Small intestine (tissue), 7 donors: ENCODE data around the gene BTBD7. TPM values are rescaled to one million over a fixed set of nuclear protein-coding genes. Genes with fewer than 3 reads are reported as not detected.

Experiments
- DNase-seq, 2 donors: peaks; one replicate each; pipeline versions ENCODE4 v3.0.0 to v3.0.0-alpha.2; 2013
- FAIRE-seq: peaks from 2 replicates; lab custom pipeline; 2012; peaks lifted over from hg19 to GRCh38; lab: Jason Lieb, UNC
- H3K27ac ChIP-seq, 3 donors: one replicate each; pipeline ENCODE4 v1.5.1; 2013; ENCODE audit warnings: low read length in 2 of 3, mild to moderate bottlenecking in 2 of 3, control low read depth in 1 of 3, inconsistent platforms in 1 of 3, low read depth in 1 of 3, moderate library complexity in 1 of 3
- H3K27me3 ChIP-seq, 3 donors: one replicate each; pipeline ENCODE4 v1.6.1; 2013; ENCODE audit warnings: low read length in 3 of 3, inconsistent platforms in 1 of 3; ENCODE audit not compliant: control insufficient read depth in 3 of 3, insufficient read depth in 3 of 3
- H3K36me3 ChIP-seq, 3 donors: one replicate each; pipeline ENCODE4 v1.6.1; 2013; ENCODE audit warnings: low read length in 3 of 3, inconsistent platforms in 1 of 3, low read depth in 1 of 3, mild to moderate bottlenecking in 1 of 3, moderate library complexity in 1 of 3; ENCODE audit not compliant: control insufficient read depth in 3 of 3, insufficient read depth in 2 of 3
- H3K4me1 ChIP-seq, 3 donors: one replicate each; pipeline ENCODE4 v1.6.1; 2013; ENCODE audit warnings: low read length in 2 of 3, inconsistent platforms in 1 of 3, low read depth in 1 of 3, mild to moderate bottlenecking in 1 of 3, moderate library complexity in 1 of 3; ENCODE audit not compliant: control insufficient read depth in 3 of 3, insufficient read depth in 2 of 3
- H3K4me3 ChIP-seq, 3 donors: one replicate each; pipeline ENCODE4 v1.5.1; 2013; ENCODE audit warnings: low read length in 3 of 3, control low read depth in 1 of 3, inconsistent platforms in 1 of 3, low read depth in 1 of 3, mild to moderate bottlenecking in 1 of 3, moderate library complexity in 1 of 3
- H3K9me3 ChIP-seq, 2 donors: one replicate each; pipeline ENCODE4 v1.6.1; 2013; ENCODE audit warnings: low read depth in 1 of 2, low read length in 1 of 2; ENCODE audit not compliant: control insufficient read depth in 2 of 2, insufficient read depth in 1 of 2
- WGBS, 3 donors: extraction: QIAGEN DNeasy Blood & Tissue Kit; methylation state at CpG; one replicate each; pipeline ENCODE4 v1.1.7; 2013; 5-methylcytosine and 5-hydroxymethylcytosine counted together
- polyA plus RNA-seq, 4 donors: library from polyadenylated mRNA; stranded (reverse) in 3 of 4; unstranded in 1 of 4; fragments of 200-250 nt in 3 of 4; fragments of 120-200 nt in 1 of 4; gene quantifications; one replicate each; pipeline versions ENCODE4 v1.2.1 to v1.2.3, GENCODE V29; 2013
- donor health status: healthy with polysubstance abuse.
- donor health status: control.
- donor health status: control.
- donor health status: Bipolar disorder and iron deficiency.
- donor health status: healthy.

The BTBD7 gene
- polyA plus RNA-seq, 4 donors = 9.5 to 40.2 (median 9.9) TPM

DNA sequence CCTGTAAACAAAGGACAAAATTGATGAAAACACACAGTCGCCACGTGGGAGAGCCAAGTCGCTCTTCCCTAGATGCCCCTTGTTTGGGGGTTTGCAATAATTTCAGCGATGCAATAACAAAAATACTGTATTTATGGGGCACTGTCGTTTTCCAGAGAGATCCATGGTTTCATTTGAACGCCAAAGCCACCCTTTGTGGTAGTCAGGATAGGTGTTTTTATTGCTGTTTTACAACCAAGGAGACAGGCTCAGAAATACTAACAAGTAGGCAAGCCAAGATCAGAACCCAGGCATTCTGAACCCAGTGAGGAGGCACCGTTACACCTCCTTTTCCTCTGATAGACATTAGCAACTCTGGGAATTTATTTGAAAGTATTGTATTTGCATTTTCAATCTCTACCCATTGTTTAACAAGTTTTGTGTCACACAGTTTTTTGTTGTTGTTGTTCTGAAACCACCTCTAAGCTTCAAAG lies 831 bp upstream of the BTBD7 start:
- DNase-seq (peak in 1 of 2 donors; percentile 7), FAIRE-seq (no peak)
- Histone ChIP-seq H3K36me3 (peaks cover 0 to 3% (median 0%) of the 10 kb centered on the region in 3 donors), H3K27me3 (no peaks in the 10 kb centered on the region), H3K27ac (peak overlapping the region in 2 of 3 donors; percentile 75 to 99), H3K4me1 (peaks cover 0 to 20% (median 6%) of the 10 kb centered on the region in 3 donors), H3K9me3 (peaks cover 0 to 13% of the 10 kb centered on the region in 2 donors), H3K4me3 (peak overlapping the region; percentile 32 to 56 (median 52))
- WGBS, 3 donors = 3 to 8% (median 6%) methylated on average over 7 of the region's 7 CpGs

DNA sequence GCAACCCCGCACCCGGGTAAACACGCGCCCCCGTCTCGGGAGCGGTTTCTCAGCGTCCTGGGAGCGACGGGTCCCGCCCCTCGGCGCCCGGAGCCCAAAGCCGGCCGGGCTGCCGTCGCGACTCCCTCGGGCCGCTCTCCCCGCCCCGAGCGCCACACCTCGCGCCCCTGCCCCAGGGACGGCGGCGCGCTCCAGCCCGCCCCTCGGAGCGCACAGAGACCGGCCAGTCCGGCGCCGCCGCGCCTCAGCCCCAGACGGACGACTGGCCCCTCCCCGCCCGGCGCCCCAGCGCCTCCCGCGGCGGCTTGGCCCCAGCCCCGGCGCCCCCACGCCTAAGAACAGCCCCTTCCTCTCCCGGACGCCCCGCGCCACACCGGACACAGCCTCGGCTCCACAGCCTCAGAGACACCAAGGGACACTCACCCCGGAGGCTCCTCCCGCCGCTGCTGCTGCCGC lies 411 bp downstream of the BTBD7 start:
- DNase-seq (peak; percentile 57 to 80), FAIRE-seq (no peak)
- H3K36me3 ChIP-seq = peaks cover 0 to 5% (median 0%) of the 10 kb centered on the region in 3 donors
- H3K4me3 ChIP-seq = peak overlapping the region; percentile 64 to 97 (median 94)
- H3K27me3 ChIP-seq = no peaks in the 10 kb centered on the region
- H3K9me3 ChIP-seq = peaks cover 0 to 7% of the 10 kb centered on the region in 2 donors
- H3K4me1 ChIP-seq = peaks cover 0 to 20% (median 6%) of the 10 kb centered on the region in 3 donors
- peak overlapping the region; percentile 86 to 99 (median 99) for H3K27ac ChIP-seq
- WGBS, 3 donors = 0 to 1% (median 1%) methylated on average over 24 to 61 of the region's 61 CpGs

DNA sequence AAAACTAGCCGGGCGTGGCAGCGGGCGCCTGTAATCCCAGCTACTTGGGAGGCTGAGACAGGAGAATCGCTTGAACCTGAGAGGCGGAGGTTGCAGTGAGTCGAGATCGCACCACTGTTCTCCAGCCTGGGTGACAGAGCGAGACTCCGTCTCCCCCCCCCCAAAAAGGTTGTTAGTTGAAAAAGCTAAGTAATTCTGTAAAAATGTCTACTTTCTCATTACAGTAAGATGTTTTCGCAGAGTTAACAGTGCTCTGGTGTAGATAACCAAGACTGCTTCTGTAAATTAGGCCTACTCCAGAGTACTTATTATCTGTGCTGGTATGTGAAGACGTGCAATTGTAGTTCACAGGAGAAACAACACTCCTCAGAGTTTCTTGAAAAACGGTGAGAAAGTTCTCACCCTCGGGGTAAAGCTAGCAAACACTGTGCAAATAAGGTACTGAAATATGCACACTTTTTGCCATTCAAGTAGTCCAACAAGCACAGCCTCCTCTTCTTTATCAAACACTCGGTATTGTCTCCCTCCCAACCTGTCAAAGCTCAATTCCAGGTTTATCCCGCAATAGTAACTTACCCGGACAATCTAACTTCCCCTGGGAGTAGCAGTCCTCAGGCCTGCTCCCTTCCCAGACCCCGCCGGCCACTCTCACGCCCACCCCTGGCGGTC lies 974 bp downstream of the BTBD7 start:
- Histone ChIP-seq H3K4me3 (peak overlapping the region; percentile 64 to 97 (median 94)), H3K27me3 (no peaks in the 10 kb centered on the region), H3K4me1 (peaks cover 0 to 20% (median 6%) of the 10 kb centered on the region in 3 donors), H3K36me3 (peaks cover 0 to 3% (median 0%) of the 10 kb centered on the region in 3 donors), H3K27ac (peak overlapping the region; percentile 77 to 99 (median 99)), H3K9me3 (peaks cover 0 to 2% of the 10 kb centered on the region in 2 donors)
- DNase-seq (peak in 1 of 2 donors; percentile 23), FAIRE-seq (no peak)
- WGBS, 3 donors = 6 to 25% (median 13%) methylated on average over 21 of the region's 21 CpGs

DNA sequence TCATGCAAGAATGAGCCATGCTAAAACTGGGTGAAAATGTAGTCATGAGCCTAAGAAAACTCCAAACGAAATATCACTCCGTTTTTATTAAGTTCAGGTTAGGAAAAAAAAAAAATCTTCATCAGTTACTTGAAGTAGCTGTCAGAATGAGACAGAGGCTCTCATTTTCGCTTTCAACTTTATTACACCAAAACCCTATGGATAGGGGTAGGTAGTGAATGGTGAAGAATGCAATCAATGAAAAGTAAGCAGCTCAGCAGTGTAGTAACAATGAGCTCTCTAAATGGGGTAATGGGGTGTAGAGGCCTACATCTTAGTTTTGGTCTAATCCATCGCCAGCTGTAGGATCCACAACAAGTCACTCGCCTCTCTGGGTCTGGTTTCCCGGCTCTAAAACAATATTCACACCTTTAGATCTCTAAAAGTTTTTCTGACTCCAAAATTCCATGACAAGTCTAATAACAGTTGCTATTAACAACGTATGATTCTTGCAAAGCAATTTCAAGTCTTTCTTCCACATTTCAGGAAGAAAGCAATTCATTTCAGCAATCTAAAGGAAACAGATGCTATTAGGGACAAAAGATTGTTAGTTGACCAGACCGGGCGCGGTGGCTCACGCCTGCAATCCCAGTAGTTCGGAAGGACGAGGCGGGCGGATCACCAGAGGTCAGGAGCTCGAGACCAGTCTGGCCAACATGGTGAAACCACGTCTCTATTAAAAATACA lies 1.7 kb downstream of the BTBD7 start:
- Histone ChIP-seq H3K27me3 (no peaks in the 10 kb centered on the region), H3K36me3 (peaks cover 0 to 5% (median 0%) of the 10 kb centered on the region in 3 donors), H3K4me1 (peaks cover 0 to 20% (median 6%) of the 10 kb centered on the region in 3 donors), H3K4me3 (peak overlapping the region; percentile 23 to 97 (median 64)), H3K9me3 (no peaks in the 10 kb centered on the region), H3K27ac (peak overlapping the region in 2 of 3 donors; percentile 77 to 99)
- FAIRE-seq = no peak
- DNase-seq = peak; percentile 23 to 34
- WGBS, 3 donors = 17 to 33% (median 30%) methylated on average over 17 of the region's 17 CpGs

DNA sequence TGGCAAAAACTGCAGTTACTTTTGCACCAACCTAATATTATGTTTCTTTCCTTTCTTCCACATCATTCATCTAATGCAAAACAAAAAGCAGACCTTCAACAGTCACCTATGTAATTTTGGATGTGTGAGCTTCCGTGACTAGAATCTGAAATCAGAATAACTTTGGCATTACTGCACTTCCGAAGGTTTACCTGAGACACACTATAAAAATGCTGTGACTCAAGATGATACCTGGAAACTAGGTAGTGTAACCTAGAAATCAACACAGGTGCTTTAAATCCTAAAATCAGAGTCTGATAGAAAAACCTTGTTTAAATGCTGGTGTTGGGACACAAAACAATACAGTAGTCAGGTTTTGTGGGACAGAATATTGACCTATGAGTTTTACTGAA lies 2.2 kb downstream of the BTBD7 start:
- Histone ChIP-seq H3K9me3 (no peaks in the 10 kb centered on the region), H3K36me3 (peaks cover 0 to 7% (median 0%) of the 10 kb centered on the region in 3 donors), H3K4me1 (peaks cover 0 to 20% (median 6%) of the 10 kb centered on the region in 3 donors), H3K4me3 (peak overlapping the region in 1 of 3 donors; percentile 97), H3K27me3 (no peaks in the 10 kb centered on the region), H3K27ac (peak overlapping the region; percentile 8 to 77 (median 48))
- 44 to 72% (median 56%) methylated on average over 2 of the region's 2 CpGs for WGBS, 3 donors
- DNase-seq (no peak), FAIRE-seq (no peak)

DNA sequence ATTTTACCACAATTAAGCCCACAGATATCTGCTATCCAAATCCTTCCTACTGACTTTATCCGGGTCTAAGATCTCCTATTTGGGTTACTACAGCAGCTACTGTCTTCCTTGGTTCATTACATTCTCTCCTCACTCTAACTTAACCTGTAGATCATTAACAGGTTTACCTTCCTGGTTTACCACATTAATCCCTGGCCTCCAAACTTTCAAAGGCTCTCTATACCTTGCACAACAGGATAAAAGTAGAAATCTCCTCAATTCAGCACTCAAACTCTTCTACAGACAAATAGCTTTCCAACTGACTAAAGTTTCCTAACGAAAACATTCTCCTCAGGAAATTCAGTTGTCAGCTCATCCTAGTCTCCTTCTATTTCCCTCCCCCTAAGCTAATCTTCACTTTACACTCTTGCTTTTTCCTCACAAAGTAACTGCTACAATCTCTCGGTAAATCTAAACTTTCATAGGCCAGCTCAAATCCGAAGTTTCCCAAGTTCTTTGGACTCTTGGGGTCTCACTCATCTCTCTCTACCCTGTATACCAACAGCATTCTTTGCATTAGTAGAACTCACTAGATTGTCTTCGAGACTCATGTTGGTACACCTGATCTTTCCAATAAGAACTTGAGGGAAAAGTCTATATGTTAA lies 2.7 kb downstream of the BTBD7 start:
- 14 to 51% (median 25%) methylated on average over 5 of the region's 5 CpGs for WGBS, 3 donors
- Histone ChIP-seq H3K4me3 (no peak overlapping the region), H3K9me3 (no peaks in the 10 kb centered on the region), H3K27ac (peak overlapping the region in 2 of 3 donors; percentile 34 to 77), H3K4me1 (peaks cover 0 to 20% (median 6%) of the 10 kb centered on the region in 3 donors), H3K27me3 (no peaks in the 10 kb centered on the region), H3K36me3 (peaks cover 0 to 7% (median 0%) of the 10 kb centered on the region in 3 donors)
- peak; percentile 61 to 64 for DNase-seq
- FAIRE-seq = no peak

DNA sequence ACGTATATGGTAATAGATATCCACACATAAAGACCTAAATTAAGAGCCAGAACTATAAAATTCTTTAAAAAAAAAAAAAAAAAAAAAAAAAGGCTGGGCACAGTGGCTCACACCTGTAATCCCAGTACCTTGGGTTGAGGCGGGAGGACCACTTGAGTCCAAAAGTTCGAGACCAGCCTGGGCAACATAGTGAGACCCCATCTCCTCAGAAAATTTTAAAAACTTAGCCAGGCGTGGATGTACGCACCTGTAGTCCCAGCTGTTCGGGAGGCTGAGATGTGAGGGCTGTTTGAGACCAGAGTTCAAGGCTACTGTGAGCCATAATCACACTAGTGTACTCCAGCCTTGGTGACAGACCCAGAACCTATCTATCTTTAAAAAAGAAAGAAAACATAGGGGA lies 4.3 kb downstream of the BTBD7 start:
- H3K4me1 ChIP-seq = peaks cover 0 to 18% (median 14%) of the 10 kb centered on the region in 3 donors
- no peak overlapping the region for H3K4me3 ChIP-seq
- WGBS, 3 donors = 73 to 87% (median 84%) methylated on average over 6 of the region's 6 CpGs
- no peak overlapping the region for H3K27ac ChIP-seq
- H3K9me3 ChIP-seq = no peaks in the 10 kb centered on the region
- H3K36me3 ChIP-seq = peaks cover 0 to 7% (median 0%) of the 10 kb centered on the region in 3 donors
- no peak for FAIRE-seq
- H3K27me3 ChIP-seq = no peaks in the 10 kb centered on the region
- DNase-seq = peak in 1 of 2 donors; percentile 22

DNA sequence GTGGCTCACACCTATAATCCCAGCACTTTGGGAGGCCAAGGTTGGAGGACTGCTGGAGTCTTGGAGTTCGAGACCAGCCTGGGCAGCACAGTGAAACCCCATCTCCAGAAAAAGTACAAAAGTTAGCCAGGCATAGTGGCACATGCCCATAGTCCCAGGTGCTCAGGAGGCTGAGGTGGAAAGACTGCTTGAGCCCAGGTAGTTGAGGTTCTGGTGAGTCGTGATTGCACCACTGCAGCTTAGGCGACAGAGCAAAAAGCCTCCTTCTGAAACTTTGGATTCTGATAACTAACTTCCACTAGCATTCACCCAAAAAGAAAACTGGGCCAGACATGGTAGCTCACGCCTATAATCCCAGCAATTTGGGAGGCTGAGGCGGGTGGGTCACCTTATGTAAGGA lies 6.6 kb downstream of the BTBD7 start:
- H3K27ac ChIP-seq = no peak overlapping the region
- no peak for FAIRE-seq

More for the DNA sequence above, 6.6 kb downstream of the BTBD7 start:
- Histone ChIP-seq H3K36me3 (peaks cover 0 to 12% (median 0%) of the 10 kb centered on the region in 3 donors), H3K9me3 (no peaks in the 10 kb centered on the region), H3K27me3 (no peaks in the 10 kb centered on the region), H3K4me3 (no peak overlapping the region), H3K4me1 (peaks cover 0 to 18% (median 14%) of the 10 kb centered on the region in 3 donors)
- no peak for DNase-seq
- WGBS, 3 donors = 91 to 96% (median 95%) methylated on average over 5 of the region's 5 CpGs
